ENCODE measurements around the gene ZNF516.

Gene ZNF516

GRCh38 chr18:76335859-76336640, 159.0 kb downstream of the ZNF516 start:
- DNase-seq: no peak

GRCh38 chr18:76328140-76328539, 166.9 kb downstream of the ZNF516 start:
- no peak for DNase-seq

- DNase-seq: no peak
Measured at GRCh38 chr18:76323891-76324290, 171.2 kb downstream of the ZNF516 start.

GRCh38 chr18:76322686-76323085, 172.4 kb downstream of the ZNF516 start:
- no peak for DNase-seq

- DNase-seq: no peak
Measured at GRCh38 chr18:76319366-76319765, 175.7 kb downstream of the ZNF516 start.

GRCh38 chr18:76318607-76319006, 176.4 kb downstream of the ZNF516 start:
- no peak for DNase-seq

GRCh38 chr18:76317136-76317535, 177.9 kb downstream of the ZNF516 start:
- no peak for DNase-seq

GRCh38 chr18:76315722-76316230, 179.3 kb downstream of the ZNF516 start:
- DNase-seq: no peak

- no peak for DNase-seq
Measured at GRCh38 chr18:76314496-76314895, 180.5 kb downstream of the ZNF516 start.

GRCh38 chr18:76314015-76314414, 181.0 kb downstream of the ZNF516 start:
- no peak for DNase-seq

All from activated T-cell treated with anti-CD3 and anti-CD28 coated beads, Interleukin-2, amount 50 U/mL, for 1 hour (primary cell).